IPS-18c (cell line): ENCODE measurements around the gene UBAC2.
"Not testable (repeated sequence)": the region's sequence is repeated elsewhere in the genome, so short reads cannot be mapped to it uniquely, and the experiment has no call there.

Experiments used
- H3K4me3 ChIP-seq: 2 replicates; pipeline ENCODE4 v1.7.0; 2013; ENCODE audit warnings: low read depth, mild to moderate bottlenecking, low read length, moderate library complexity; ENCODE audit not compliant: insufficient read depth
- H3K9me3 ChIP-seq: one replicate; pipeline ENCODE4 v1.6.1; 2013; ENCODE audit warnings: mild to moderate bottlenecking, low read length, moderate library complexity; ENCODE audit not compliant: control insufficient read depth, insufficient read depth

UBAC2 gene

DNA sequence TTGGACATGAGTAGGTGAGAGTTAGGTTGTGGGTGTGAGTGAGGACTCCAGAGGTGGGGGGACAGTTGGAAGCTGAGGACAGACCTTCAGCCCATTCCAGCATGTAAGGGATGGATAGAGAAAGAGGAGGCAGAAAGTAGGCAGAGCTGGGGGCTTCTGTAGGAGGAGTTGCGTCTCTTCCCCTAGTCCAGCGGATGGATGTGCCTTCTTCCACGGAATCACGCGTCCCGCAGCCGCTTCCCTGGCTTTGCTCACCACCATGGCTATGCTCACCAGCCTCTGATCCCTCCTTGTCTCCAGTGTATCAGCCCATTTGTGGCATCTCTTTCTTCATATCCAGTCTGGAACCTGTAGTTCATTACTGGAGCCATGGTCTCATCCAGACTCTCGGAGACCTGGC, 5.6 kb downstream of the UBAC2 start:
- H3K9me3 ChIP-seq: no peaks in the 10 kb centered on the region
- H3K4me3 ChIP-seq: no peak overlapping the region

DNA sequence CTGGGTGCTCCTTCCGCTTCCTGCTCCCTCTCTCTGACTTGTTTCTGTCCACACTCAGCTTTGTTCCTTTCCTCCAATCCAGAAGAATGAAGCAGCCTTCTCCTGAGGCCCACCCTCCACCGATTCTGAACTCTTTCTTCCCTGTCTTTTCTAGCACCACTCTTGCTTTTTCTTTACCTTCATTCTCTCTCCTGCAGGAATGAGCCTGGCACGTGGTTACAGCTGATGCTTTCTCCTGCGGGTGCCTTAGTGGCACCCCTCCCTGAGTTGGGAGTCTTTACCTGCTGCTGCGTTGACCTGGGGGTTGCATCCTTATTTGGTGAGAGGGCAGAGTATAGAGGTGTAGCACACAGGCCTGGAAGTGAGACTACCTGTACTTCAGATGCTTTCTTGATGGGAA, 6.2 kb downstream of the UBAC2 start:
- H3K4me3 ChIP-seq: no peak overlapping the region

DNA sequence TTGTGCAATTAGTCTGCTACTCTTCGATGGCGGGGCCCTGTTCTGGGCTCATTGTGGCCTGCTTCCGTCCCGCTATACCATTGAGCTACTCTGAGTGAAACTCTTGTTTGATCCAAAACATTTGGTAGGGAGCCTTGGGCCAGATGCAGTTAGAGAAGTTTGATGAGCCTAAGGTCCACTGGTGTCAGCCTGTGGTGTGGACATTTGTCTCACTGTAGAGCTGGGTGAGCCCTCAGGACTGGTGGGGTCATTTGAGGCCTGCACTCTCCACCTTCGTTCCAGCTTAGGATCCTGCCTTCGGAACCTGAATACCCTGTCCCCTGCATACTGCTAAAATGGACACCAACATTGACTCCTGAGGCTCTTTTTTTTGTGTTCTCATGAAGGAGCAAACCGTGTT, 6.9 kb downstream of the UBAC2 start:
- Histone ChIP-seq H3K4me3 (no peak overlapping the region), H3K9me3 (no peaks in the 10 kb centered on the region)

More for the DNA sequence above, 6.2 kb downstream of the UBAC2 start:
- no peaks in the 10 kb centered on the region for H3K9me3 ChIP-seq

GRCh38 chr13:99208185-99208584, 7.5 kb downstream of the UBAC2 start:
- no peaks in the 10 kb centered on the region for H3K9me3 ChIP-seq
- no peak overlapping the region for H3K4me3 ChIP-seq

- no peak overlapping the region for H3K4me3 ChIP-seq
- no peaks in the 10 kb centered on the region for H3K9me3 ChIP-seq
Measured at GRCh38 chr13:99208845-99209527, 8.3 kb downstream of the UBAC2 start.

- H3K4me3 ChIP-seq, H3K9me3 ChIP-seq: not testable (repeated sequence)
Measured at GRCh38 chr13:99210627-99211026, 10.0 kb downstream of the UBAC2 start.

DNA sequence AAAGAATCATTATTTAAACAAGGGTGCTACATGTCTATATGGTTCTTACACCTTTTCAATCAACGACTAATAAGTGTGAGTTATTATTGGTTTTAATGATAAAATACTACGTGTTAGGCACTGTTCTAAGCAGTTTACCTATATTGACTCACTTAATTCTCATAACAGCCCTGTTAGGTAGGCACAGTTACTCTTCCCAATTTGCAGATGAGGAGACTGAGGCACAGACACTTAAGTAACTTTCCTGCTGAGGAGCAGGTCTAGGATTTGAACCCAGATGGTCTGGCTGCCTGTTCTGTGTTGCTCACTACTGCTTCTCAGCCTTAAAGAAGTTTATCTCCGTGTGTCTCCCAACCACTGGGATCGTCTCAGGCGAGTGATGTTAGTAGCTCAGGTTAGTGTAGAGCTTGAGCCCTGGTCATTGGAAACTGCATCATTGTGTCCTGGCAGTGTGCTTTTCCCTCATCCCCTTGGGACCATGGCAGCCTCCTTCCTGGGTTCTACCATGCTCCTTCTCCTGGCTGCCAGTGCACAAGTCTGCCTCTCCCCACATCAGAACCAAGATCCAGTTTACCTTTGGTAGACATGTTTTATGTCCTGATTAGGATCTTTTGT, 10.9 kb downstream of the UBAC2 start:
- Histone ChIP-seq H3K9me3 (no peaks in the 10 kb centered on the region), H3K4me3 (no peak overlapping the region)

DNA sequence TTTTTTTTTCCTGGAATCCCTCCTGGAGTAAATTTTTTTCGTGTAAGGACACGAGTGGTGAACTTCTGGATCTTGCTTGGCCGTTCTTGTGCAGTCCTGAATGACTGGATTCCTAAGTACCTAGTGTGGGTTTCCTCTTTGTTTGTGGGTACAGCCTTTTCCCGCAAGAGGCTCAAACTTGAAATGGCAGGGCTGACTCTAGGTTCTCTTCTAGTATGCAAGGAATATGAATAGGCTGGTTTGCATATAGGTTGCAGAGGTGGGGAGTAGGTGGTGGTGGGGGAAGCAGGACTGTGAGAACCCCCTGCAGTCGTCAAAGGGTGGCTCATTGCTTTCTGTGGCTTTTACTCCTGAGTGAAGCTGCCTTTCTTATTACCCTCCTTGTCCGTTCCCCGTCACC, 13.6 kb downstream of the UBAC2 start:
- Histone ChIP-seq H3K4me3 (no peak overlapping the region), H3K9me3 (no peaks in the 10 kb centered on the region)

GRCh38 chr13:99214731-99215130, 14.1 kb downstream of the UBAC2 start:
- no peak overlapping the region for H3K4me3 ChIP-seq

GRCh38 chr13:99215184-99215830, 14.7 kb downstream of the UBAC2 start:
- Histone ChIP-seq H3K9me3 (no peaks in the 10 kb centered on the region), H3K4me3 (no peak overlapping the region)

More at GRCh38 chr13:99214731-99215130, 14.1 kb downstream of the UBAC2 start:
- H3K9me3 ChIP-seq: no peaks in the 10 kb centered on the region

- Histone ChIP-seq H3K9me3 (no peaks in the 10 kb centered on the region), H3K4me3 (no peak overlapping the region)
Measured at GRCh38 chr13:99217461-99218110, 16.9 kb downstream of the UBAC2 start.

DNA sequence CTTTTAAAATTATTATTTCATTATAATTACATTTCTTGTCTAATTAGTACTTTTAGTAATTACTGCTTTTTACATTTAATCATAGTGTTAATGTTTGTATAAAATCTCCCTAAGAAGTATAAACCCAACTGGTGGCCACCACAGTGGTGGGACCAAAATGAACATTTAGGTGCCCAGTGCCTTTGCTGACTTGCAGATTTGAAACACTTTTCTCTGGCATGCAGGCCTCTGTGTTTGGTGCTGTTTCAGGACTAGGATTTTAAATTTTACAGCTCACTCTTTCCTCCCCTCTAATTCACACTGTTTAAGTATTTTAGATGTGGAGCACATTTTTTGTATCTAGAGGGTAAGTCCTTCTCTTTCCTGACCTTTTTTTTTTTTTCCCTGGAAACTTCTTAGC, 17.5 kb downstream of the UBAC2 start:
- H3K4me3 ChIP-seq: no peak overlapping the region
- H3K9me3 ChIP-seq: no peaks in the 10 kb centered on the region

- H3K9me3 ChIP-seq: no peaks in the 10 kb centered on the region
- H3K4me3 ChIP-seq: no peak overlapping the region
Measured at GRCh38 chr13:99218545-99218944, 17.9 kb downstream of the UBAC2 start.

DNA sequence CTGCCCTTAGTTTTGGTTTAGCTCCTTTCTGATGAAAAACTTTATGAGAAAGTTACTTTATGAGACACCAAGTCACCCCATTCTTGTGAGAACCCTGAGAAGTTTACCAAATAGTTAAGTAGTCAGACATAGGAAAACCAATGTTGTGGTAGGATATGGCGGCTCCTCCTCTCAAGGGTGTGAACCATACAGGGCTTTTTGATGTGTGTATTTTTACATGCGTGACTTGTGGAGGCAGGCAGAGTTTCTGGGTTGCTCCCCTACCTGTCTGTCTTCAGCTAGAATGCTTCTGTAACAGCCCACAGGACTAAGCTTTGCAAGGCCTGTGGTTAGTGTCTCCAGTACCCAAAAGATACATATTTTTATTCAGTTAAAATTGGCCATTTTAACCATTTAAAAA, 18.3 kb downstream of the UBAC2 start:
- no peaks in the 10 kb centered on the region for H3K9me3 ChIP-seq
- no peak overlapping the region for H3K4me3 ChIP-seq

GRCh38 chr13:99220199-99220935, 19.7 kb downstream of the UBAC2 start:
- H3K4me3 ChIP-seq: no peak overlapping the region

DNA sequence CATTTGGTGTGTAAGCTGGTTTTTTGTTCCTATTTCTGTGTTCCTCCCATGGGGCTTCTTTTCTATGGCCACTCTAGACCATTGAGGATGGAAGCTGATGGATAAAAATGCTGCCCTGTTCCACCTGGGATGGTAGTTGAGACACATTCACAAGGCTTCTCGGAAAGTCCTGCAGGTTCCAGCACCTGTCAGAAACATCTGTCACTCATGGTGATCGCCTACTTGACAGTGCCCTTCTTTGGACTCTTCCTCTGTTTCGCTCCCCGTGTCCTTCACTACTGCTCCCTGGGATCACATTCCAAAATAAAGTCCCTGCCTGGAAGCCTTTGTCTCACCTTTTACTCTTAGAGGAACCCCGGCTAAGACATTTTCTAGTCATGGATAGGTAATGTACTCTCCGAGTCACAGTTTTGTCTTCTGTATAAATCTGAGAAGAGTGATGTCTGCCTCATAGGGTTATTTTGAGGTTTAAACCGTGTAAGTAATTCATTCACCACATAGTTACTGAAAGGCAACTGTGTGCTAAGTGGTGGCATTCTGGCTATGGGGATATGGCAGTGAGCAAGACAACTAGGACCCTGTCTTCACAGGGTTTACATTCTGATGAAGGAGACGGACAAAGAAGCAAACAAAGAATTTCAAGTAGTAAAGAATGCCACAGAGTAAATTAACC, 21.0 kb downstream of the UBAC2 start:
- H3K4me3 ChIP-seq: no peak overlapping the region
- H3K9me3 ChIP-seq: no peaks in the 10 kb centered on the region

More at GRCh38 chr13:99220199-99220935, 19.7 kb downstream of the UBAC2 start:
- no peaks in the 10 kb centered on the region for H3K9me3 ChIP-seq

DNA sequence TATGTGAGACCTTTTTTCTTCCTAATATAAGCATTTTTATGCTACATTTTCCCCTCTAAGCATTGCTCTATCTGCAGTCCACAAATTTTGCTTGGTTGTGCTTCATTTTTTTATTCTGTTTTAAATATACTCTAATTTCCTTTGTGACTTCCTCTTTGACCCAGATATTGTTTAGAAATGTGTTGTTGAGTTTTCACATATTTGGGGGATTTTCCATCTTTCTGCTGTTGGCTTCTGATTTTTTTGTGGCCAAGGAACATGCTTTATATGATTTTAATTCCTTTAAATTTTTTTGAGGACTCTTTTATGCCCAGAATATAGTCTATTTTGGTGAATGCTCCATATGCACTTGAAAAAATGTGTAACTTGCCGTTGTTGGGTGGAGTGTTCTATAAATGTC, 22.9 kb downstream of the UBAC2 start:
- H3K9me3 ChIP-seq: no peaks in the 10 kb centered on the region

More for the DNA sequence above, 22.9 kb downstream of the UBAC2 start:
- no peak overlapping the region for H3K4me3 ChIP-seq
